Activated CD4-positive, CD25-positive, alpha-beta regulatory T cell treated with anti-CD3 and anti-CD28 coated beads, Interleukin-2, amount 50 U/mL, for 72 hours (primary cell): ENCODE measurements around the gene C3orf38.
"Not testable (repeated sequence)": the region's sequence is repeated elsewhere in the genome, so short reads cannot be mapped to it uniquely, and the experiment has no call there.

Source experiments
- DNase-seq: peaks from one replicate; pipeline ENCODE4 v3.0.0; 2021

Gene C3orf38

DNA sequence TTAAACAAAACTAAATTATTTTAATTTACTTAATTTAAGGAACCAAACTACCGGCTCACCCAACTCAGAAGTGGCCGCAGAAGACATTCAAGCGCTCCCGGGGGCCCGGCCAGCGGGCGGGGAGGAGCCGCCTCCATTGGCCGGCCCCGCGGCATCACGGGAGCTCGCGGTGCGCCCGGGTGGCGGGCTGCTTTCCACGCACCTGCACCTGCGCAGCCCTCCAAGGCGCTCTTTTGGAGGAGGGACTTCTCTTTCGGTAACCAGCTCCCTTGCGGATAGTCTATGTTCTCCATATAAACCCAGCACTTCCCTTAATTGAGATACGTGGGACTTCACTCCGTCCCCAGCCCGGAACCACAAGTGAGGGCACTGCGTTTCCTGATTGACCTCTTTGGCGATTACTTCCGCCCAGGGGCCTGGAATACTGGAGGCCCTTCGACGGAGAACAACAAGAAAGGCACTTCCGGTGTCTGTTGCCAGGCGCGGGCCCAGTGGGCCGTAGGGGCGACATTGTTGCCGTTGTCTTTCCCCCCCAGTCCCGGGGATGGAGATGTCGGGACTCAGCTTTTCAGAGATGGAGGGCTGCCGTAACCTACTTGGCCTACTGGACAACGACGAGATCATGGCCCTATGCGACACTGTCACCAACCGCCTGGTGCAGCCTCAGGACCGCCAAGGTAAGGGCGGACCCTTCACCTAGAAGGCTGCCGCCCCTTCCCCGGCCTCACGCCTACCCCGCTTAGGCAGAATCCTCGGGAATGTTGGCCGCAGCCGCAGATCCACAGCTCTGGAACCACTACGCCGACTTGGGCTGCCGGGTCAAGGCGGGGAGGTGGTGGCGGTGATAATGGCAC is at the start of gene C3orf38:
C3orf38 (plus strand) TSS at position 451 of the 854 bp plus-strand sequence; CDS start at position 545, 94 bp downstream.
- peak; percentile 82 for DNase-seq

DNA sequence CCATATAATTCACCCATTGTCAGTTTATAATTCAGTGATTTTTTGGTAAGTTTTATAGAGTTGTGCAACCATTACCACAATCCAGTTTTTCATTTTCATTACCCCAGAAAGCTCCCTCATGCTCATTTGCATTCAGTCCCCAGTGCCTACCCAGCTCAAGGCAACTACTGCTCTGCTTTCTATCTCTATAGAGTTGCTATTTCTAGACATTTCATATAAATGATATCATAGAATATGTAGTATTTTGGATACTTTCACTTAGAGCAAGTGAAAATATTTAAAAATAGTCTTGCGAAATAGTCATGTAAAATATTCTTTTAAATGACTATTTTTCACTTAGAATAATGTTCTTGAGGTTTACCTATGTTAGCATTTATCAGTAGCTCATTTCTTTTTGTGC is 48.6 kb upstream of the C3orf38 start:
- DNase-seq, result no peak

DNA sequence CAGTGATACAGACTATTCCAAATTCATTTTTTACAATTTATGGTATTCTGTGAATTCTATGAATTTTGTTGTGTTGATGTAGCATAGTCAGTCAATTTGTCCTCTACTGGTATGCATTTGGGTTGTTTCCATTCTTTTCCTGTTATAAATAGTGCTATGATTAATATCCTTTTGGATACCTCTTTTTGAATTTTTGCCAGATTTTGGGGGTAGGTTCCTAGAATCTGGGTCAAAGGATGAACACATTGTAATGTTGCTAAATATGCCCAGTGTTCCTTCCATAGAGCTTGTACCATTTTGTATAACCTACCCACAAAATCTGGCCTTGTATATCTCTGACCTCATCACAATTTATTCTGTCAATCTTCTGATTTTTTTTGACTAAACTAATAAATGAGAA is 44.4 kb upstream of the C3orf38 start:
- no peak for DNase-seq

DNA sequence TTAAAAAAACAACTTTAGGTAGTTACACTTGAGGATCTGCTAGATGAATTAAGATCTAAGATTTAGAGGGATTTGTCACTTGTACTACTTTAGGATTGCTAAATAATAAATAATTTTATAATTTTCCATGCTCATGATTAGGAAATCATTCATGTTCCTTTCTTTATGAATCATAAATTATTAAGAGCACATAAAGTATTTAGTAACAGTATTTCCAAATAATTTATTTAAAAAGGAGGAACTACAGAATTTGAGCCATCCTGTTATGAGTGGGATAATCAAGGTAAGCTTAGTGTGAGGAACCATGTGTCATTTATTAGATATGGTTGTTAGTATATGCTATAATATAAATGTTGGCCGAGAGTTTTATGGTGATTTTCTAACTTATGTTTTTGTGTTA is 37.5 kb upstream of the C3orf38 start:
- DNase-seq, result no peak

DNA sequence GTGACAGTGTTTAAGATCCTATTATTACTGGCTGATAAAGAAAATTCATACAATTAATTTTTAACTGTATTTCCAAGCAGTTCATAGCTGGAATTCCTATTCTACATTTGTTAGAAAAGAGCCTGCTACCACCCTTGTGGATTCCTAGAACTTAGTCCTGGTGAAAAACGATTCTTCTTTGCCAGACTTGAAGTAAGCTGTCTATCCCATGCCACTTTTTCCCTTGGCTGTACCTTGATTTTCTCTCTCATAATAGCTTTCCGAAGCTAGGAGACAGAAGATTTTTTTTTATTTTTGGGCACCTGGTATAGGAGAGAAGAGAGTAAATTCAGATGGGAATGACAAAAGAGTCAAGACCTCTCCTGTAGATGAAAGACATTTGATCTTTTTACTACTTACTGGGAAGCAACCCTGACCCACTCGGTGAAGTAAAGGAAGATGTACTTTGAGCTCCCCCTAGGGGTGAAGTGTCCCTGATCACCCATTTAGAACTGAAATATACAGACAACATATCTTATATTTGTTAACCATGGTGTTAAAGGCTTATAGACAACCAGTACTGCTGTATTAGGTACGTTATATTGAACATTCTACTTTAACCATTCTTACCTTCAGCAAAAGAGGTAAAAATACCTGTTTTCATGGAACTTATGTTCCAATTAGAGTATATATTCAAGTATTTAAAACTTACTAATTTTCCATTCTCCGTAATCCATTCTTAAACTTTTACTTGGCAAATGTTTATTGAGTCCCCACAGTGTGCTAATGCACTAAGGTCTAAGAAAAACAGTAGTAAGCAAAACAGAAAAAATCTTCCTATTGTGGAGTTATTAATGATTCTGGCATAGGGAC is 36.2 kb upstream of the C3orf38 start:
- DNase-seq, result peak; percentile 30

DNA sequence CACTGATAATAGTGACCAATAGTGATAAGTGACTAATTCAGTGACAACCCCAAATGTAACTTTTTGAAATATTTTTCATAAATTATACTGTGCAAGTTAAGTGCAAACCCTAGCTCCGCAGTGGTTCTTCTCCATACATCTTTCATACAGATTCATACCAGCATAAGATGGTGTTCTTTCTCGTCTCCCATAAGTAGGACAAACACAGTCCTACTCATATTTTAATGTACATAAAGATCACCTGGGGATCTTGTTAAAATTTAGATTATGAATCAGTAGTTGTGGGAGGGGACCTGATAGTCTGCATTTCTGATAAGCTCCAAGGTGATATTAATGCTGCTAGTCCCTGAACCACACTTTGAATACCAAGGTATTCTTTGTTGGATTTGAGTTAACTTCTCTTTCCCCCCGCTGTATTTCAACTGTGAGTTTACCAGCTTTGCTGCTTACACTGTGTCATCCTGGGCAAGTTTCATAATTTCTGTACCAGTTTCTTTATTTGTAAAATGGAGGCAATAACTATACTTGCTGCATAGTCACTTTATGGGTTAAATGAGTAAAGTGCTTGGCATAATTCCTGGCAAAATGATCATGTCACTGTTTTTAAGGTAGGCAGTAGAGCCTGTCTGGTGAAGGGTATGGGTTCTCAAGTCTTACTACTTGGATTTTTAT is 34.7 kb upstream of the C3orf38 start:
- no peak for DNase-seq

DNA sequence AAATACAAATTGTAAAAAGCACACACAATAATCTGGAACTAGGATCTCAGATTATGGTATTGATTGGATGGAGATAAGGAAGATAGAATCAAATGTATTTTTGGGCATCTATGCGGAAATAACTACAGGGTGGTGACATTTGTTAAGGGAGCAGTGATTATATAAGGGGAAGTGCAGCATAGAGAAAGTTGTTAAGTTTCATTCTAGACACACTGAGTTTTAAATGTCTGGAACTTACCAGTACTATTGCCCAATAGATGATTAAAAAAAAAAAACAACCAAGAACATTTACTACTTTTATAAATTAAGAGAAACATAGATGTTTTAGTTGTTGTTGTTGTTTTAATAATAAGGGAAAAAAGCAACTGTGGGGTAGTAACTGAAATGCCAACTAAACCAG is 32.1 kb upstream of the C3orf38 start:
- no peak for DNase-seq

DNA sequence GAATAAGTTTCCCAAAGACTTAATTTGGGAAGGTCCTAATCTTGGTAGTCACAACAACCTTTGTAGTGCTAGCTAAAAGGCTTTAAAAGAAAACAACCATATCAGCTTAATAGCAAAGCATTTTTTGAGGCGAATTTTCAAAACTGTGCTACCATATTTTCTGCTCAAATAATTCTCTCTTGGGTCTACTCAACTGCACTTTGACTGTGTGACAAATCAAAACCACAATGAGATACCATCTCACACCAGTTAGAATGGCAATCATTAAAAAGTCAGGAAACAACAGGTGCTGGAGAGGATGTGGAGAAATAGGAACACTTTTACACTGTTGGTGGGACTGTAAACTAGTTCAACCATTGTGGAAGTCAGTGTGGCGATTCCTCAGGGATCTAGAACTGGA is 31.2 kb upstream of the C3orf38 start:
- DNase-seq, result not testable (repeated sequence)

DNA sequence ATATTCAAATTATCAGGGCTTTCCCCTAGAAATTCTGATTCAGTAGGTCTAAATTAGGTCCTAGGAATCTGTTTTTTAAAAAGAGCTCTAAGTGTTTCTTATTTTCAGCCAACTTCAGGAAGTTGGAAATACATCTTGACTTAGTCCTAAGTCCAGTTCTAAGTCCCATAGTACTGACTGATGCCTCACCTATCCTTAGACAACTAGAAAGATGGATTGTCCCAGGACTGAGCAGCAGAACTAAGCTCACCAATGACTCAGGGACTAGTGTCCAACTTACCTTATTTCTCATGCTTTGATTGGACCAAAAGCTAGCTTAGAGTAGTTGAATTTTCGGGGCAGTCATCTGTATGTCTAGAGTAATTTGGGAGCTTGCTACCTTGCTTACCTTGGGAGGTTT is 26.2 kb upstream of the C3orf38 start:
- no peak for DNase-seq

DNA sequence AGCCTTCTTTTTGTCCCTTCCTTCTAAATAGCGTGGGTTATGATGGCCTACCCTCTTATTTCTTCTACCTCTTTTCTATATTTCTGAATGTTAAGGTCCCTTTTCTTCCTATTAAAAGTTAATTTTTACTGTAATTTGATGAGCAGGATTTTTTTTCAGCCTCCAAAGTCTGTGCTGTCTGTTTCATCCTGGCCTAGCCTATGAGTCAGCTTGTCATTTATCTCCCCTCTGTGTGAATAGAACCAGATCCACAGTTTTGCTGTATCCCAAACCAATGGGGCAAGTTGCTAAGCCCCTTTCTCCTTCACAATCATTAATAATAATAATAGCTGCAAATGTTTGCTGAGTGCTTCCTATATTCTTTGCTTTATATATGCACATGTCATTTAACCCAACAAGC is 18.1 kb upstream of the C3orf38 start:
- no peak for DNase-seq

DNA sequence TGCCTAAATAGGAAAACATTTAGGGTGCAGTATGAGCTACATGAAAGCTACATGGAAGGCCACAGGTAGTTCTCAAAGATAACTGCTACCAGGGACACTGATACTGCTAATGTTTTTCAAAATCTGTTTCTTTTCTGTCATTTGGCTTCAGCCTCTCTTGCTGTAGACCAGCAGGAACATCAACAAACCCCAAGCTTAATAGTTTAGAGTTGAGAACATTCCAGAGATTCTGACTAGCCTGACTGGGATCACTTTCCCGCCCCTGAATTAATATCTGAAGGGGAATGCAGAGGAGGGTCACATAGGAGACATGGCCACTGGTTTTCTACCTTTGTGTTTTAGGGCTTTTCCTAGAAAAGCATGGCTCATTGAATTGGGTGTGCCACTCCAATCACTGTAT is 16.9 kb upstream of the C3orf38 start:
- no peak for DNase-seq

DNA sequence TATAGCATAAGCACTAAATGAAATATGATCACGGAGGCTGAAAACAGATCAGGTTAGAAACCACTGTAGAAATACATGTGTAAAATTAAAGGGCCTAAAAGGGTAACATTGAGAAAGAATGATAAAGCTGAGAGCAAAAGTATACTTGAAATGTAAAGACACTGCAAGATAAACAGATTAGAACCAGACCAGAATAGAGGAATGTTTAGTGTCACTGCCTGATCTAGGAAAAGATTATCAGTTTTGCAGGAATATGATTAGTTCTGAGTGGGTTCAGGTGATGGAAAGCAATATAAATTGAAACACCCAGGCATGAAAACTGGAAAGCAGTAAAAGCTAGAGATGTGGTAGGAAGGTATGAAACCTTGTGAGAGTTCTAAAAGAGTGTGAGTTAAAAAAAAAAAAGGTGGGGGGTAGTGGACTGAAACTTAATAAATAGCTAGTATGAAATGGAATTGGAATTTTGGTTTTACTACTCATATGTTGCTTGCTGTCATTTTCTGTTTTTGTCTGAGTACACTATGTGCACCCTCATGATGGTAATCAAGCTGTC is 16.0 kb upstream of the C3orf38 start:
- no peak for DNase-seq

DNA sequence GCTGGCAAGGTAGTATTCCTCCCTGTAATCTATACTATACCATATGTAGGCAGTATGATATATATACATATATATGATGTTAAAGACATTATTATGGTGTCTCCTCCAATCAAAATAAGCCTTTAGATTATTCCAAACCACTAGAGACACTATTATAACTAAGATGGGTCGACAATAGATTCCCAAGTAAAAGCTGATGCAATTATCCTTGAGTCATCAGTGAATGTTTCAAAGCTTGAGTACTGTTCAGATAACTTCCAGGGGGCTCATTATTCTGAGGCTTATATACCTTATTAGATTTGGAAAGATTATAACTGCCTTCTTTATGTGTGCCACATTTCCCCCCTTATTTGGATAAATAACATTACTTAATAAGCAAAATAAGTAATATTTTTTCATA is 11.9 kb upstream of the C3orf38 start:
- DNase-seq, result no peak

DNA sequence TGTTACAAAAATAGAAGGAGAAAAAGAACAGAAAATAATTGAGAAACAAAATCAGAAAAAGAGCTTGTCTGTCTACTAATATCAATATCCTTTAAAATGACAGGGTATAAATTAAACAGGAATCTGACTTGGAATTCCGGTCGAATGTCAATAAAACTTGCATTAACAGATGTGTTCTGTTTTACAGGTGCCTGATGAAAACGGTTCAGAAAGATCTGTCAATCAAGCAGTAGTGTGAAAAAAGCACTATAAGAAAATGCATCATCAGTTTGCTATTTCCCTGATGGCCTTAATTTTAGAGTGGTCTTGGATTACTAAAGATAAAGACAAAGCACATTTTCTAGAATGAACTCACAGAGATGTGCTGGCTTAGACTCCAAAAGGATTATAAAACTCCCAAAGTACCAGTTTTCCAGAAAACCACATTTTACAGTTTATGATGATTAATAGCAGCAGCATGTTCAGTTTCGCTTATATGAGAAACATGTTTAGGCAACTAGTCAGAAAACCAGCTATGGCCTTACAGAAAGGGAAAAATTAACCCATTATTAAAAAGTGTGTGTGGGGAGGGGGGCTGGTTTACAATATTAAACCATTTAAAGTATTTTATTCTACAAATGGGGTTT is 8.2 kb upstream of the C3orf38 start:
- DNase-seq, result no peak

DNA sequence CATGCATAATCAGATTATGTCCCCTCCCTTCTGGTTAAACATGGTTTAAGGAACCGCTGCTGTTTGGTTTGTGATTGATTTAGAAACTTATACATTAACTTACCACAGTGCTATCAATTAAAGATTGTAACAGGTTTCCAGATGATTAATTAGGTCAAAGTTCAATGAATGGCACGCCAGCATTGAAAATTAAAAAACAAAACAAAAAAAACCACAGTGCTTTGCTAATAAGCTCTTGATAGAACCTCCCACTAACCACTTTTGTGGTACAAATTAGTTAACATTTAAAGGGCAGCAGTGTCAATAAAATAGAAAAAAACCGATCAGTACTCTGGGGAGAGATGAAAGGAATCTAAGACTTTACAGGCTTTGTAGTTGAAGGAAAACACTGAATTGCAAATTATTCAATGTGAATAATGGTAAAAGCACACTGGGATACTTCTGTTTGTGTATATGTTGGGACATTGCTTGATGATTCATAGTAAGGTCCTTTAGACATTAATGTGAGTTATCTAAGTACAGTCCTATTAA is 7.6 kb upstream of the C3orf38 start:
- no peak for DNase-seq

DNA sequence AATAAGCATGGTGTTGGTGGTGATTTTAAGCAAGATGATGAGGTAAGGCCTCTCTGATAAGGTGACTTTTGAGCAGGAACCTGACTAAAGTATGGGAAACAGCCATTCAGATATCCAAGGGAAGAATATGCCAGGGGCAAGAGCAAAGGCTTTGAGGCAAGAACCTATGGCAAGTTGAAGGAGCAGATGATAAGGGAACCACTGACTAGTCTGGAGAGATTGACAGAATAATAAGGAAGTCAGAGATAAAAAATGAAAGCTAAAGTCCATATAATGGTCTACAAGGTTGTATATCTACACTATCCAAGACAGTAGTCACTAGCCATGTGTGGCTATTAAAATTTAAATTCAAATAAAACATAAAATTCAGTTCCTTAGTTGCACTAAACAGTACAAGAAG is 2.5 kb upstream of the C3orf38 start:
- no peak for DNase-seq

DNA sequence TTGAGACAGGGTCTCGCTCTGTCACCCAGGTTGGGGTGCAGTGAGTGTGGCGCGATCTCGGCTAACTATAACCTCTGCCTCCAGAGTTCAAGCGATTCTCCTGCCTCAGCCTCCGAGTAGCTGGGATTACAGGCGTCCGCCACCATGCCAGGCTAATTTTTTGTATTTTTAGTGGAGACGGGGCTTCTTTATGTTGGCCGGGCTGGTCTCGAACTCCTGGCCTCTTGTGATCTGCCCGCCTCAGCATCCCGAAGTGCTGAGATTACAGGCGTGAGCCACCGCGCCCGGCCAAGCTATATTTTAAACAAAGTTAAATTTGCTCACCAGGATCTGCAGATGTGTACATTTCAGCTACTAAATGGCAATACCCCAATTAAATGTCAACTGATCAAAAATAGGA is 1.1 kb upstream of the C3orf38 start:
- DNase-seq, result no peak

DNA sequence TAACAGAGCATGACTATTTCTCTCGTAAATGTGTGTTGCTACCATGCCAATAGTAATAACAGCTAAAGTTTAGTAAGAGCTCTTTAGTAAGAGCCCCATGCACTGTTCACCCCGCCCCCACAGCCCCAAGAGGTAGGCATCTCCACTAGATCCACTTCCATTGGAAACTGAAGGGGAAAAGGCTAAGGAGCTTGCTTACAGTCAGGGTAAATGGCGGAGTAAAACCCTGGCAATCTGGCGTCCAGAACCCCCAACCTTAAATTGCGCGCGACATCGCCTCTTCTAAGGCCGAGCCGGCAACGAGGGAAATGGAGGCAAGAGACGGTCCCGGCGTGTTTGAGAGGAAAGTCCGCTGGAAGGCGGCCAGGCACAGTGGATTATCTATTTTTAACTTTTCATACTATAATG is 654 bp upstream of the C3orf38 start:
- no peak for DNase-seq

DNA sequence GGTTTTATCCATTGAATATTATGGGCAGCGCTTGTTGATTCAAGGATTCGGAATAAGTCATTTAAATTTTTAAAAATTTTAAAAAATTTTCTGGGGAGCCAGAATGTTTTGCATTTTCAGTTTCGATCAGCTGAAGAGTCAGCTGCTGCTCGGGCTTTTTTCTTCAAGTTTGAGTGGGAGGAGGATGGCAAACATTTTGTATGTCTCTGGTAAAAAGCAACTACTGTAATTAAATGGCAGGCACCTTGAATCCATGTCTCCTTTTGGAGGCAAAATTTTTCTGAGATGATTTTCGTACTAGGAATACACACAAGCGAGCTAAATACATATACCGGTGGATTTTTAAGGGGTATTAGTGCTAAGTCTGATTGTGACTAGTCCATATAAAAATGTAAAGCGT is 612 bp downstream of the C3orf38 start:
- no peak for DNase-seq

DNA sequence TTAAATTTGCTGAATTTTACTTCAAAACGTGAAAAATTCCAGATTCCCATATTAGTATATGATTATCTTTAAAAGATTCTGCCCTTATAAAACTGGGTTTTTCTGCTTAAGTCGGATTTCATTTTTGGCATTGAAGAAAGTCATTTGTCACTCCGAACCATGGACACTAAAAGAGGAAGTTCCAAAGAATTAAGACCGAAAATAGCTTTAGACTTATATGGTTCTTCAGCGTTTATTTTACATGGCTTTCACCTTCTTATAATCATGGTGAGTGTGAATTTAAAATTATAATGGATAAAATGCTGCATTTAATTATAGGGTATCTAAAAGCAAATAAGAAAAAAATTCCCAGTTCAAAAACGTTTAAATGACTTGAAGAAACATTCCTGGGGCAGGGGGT is 1.0 kb downstream of the C3orf38 start:
- no peak for DNase-seq

DNA sequence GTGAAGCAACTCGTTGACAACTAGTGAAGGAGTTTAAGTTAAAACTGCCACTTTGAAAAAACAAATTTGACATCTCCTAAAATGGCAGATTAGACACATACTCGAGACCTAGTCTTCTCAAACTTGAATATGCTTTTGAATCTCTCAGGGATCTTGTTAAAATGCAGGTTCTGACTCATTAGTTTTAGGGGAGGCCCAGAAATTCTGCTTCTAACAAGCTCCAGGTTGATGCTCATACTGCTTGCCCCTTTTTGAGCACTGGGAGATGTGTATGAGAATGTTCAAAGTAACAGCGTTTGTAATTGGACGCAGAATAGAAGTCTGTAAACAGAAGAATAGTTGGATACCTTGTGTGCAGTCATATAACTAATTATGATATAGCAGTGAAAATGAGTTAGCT is 1.6 kb downstream of the C3orf38 start:
- DNase-seq, result no peak

DNA sequence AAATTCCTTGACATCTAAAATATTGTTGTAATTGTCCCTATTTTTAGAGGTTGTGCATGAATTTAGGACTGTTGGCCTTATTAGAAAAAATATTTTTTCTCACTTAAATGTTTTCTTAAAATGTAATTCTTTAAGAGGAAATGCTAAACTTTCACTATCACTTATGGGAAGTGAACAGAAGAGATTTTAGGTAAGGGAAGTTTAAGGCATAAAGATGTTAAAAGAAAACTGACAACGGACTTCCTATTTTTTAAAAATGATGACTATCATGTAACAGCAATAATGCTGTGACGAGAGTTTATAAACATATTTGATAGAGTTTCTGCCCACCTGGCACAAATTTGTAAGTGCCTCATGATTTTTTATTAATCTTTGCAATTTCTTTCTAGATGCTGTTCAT is 3.1 kb downstream of the C3orf38 start:
- no peak for DNase-seq
